Neutrophil (primary cell): ENCODE measurements around the gene DLGAP4.

Experiments used
- H3K27ac ChIP-seq: fragments of 200-600 bp; sonication (generic); 2 replicates; pipeline ENCODE4 v1.5.1; 2016; ENCODE audit warnings: mild to moderate bottlenecking, moderate library complexity
- H3K27me3 ChIP-seq: fragments of 200-600 bp; sonication (generic); 2 replicates; pipeline ENCODE4 v1.6.0; 2016; ENCODE audit warnings: mild to moderate bottlenecking
- H3K36me3 ChIP-seq: fragments of 200-600 bp; sonication (generic); 2 replicates; pipeline ENCODE4 v1.5.1; 2017
- H3K4me1 ChIP-seq, 2 experiments: fragments of 200-600 bp in 1 of 2; sonication (generic) in 1 of 2; 1 replicate in 1 of 2; 2 replicates in 1 of 2; pipeline versions ENCODE4 v1.5.1 to v1.6.1; 2013 to 2016; ENCODE audit warnings: low read depth in 1 of 2, low read length in 1 of 2, mild to moderate bottlenecking in 1 of 2, moderate library complexity in 1 of 2; ENCODE audit not compliant: control insufficient read depth in 1 of 2, insufficient read depth in 1 of 2
- H3K4me3 ChIP-seq, 2 experiments: fragments of 200-600 bp in 1 of 2; sonication (generic) in 1 of 2; 1 replicate in 1 of 2; 2 replicates in 1 of 2; pipeline ENCODE4 v1.5.1; 2013 to 2016; ENCODE audit warnings: low read depth in 1 of 2, low read length in 1 of 2, mild to moderate bottlenecking in 1 of 2, moderate library complexity in 1 of 2
- H3K9me3 ChIP-seq: fragments of 200-600 bp; sonication (generic); 2 replicates; pipeline ENCODE4 v1.5.1; 2016
- TF ChIP-seq, protein P1 (sequence below): fragments of 200-600 bp; sonication (generic); IDR thresholded peaks from 2 replicates; pipeline ENCODE4 v1.5.1; 2016; ENCODE audit warnings: antibody characterized with exemption

The DLGAP4 gene

DNA sequence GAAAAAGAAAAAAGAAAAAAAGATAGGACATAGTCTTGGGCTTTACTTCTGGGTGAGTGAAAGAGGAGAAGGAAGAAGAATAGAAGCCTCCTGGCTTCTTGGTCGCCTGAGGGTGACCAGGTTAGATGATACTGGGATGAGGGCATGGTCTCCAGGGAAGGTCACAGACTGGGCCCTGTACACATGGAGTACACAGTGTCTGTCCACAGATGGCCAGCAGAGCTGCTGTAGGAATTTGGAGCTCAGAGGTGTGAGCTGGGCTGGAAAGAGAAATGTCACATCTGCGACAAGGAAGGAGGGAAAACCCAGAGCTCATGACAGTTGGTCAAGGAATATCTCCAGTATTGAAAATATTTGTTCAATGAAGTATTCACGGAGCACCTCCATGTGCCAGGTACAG lies 56.1 kb downstream of the DLGAP4 start:
- no peaks in the 10 kb centered on the region for H3K9me3 ChIP-seq
- H3K4me3 ChIP-seq = no peak overlapping the region
- no peaks in the 10 kb centered on the region for H3K36me3 ChIP-seq
- TF ChIP-seq, protein P1, sequence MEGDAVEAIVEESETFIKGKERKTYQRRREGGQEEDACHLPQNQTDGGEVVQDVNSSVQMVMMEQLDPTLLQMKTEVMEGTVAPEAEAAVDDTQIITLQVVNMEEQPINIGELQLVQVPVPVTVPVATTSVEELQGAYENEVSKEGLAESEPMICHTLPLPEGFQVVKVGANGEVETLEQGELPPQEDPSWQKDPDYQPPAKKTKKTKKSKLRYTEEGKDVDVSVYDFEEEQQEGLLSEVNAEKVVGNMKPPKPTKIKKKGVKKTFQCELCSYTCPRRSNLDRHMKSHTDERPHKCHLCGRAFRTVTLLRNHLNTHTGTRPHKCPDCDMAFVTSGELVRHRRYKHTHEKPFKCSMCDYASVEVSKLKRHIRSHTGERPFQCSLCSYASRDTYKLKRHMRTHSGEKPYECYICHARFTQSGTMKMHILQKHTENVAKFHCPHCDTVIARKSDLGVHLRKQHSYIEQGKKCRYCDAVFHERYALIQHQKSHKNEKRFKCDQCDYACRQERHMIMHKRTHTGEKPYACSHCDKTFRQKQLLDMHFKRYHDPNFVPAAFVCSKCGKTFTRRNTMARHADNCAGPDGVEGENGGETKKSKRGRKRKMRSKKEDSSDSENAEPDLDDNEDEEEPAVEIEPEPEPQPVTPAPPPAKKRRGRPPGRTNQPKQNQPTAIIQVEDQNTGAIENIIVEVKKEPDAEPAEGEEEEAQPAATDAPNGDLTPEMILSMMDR = no peak
- H3K27me3 ChIP-seq = peaks cover 6% of the 10 kb centered on the region
- no peaks in the 10 kb centered on the region for H3K4me1 ChIP-seq
- H3K27ac ChIP-seq = no peak overlapping the region

DNA sequence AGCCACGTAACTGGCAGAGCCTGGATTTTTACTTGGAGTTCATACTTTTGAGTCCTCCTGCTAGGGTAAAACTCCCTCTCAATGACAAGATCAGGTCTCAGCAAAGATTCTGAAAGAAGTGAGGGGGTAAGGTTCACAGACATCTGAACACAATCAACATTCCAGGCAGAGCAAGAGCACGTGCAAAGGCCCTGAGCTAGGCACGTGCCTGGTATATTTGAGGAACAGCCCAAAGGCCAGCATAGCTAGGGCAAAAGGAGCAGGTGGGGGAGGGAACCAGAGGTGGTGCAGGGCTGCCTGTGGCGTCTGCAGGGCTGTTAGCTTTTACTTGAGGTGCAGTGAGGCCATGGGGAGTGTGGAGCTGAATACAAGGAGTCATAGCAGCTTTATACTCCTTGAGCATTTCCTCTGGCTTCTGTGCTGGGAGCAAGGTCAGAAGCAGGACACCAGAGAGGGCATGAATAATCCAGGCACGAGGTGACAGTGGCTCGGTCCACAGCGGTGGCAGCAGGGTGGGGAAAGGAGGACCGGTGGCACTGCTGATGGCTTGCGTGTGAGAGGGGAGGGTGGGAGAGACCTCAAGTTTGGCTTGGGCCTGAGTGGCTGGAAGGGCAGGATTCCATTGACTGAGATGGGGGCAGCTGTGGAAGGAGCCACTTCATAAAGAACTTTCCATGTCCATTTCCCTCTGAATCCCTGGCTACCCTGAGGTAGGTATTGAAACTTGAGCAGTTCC lies 57.0 kb downstream of the DLGAP4 start:
- H3K27ac ChIP-seq = no peak overlapping the region
- TF ChIP-seq, protein P1 = no peak
- no peaks in the 10 kb centered on the region for H3K9me3 ChIP-seq
- H3K4me3 ChIP-seq = no peak overlapping the region
- H3K36me3 ChIP-seq = no peaks in the 10 kb centered on the region
- H3K4me1 ChIP-seq = no peaks in the 10 kb centered on the region
- H3K27me3 ChIP-seq = peaks cover 11% of the 10 kb centered on the region

DNA sequence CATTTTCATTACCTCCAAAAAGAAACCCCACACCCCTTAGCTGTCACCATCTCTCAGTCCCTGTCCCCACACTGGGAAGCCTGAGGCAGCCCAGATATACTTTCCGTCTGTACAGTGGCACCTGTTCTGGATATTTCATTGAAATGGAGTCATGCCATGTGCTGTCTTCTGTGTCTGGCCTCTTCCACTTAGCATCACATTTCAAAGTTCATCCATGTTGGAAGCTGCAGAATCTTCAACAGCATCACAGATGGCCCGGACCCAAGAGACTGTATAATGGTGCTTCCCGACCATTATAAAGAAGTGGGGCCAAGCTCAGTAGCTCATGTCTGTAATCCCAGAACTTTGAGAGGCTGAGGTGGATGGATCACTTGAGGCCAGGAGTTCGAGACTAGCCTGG lies 58.4 kb downstream of the DLGAP4 start:
- Histone ChIP-seq H3K27ac (no peak overlapping the region), H3K9me3 (no peaks in the 10 kb centered on the region), H3K4me3 (no peak overlapping the region), H3K36me3 (no peaks in the 10 kb centered on the region), H3K4me1 (no peaks in the 10 kb centered on the region), H3K27me3 (peaks cover 11% of the 10 kb centered on the region)
- TF ChIP-seq, protein P1 = no peak

DNA sequence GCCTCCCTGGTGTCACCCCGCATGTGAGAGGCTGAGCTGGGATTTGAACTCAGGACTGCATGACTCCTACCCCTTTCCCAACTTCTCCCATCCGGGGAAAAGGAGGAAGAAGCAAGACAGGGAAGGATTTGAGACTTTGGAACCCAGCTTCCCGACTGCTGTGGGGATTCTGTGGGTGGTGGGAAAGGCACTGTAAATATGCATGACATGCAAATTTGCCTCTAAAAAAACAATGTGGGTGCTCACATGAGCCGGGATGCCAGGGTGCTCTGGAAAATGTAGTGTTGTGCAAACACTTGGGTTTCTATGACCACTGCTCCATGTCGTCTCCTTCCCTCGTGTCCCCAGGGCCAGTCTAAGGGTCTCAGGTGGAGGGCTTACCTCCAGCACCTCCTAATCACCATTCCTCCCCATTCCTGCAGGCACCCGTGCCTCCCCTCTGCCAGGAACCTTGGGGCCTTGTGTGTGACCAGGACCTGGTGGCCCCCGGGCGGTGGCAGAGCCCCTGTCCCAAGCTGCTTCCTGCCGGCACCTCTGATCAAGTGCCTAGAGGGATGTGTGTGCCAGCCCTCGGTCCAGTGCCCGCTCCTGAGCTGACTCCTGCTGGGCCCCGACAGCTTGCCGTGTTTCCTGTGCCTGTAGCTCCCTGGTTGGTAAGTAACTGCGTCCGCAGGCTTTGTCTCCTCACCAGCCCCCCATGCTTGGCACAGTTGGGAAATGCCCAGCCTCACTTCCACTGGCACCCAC lies 60.7 kb downstream of the DLGAP4 start:
- Histone ChIP-seq H3K4me3 (no peak overlapping the region), H3K9me3 (no peaks in the 10 kb centered on the region), H3K27me3 (peaks cover 11% of the 10 kb centered on the region), H3K36me3 (no peaks in the 10 kb centered on the region), H3K27ac (no peak overlapping the region), H3K4me1 (no peaks in the 10 kb centered on the region)
- TF ChIP-seq, protein P1 = no peak

DNA sequence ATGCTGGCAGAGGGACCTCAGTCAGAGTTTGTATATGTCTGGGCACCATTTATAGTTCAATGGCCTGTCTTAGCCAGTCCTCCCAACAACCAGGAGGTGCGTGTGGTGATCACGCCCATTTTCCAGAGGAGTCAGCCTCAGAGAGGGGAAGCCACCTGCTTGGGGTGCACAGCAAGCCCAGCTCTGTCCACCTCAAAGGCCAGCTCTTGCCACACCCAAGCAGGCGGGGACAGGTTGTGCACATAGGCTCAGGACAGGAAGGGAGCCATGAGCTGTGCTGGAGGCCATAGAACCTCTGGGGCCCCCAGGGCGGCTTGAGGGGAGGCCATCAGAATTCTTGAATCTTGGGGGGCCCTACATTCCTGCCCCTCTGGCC lies 61.2 kb downstream of the DLGAP4 start:
- H3K4me3 ChIP-seq = no peak overlapping the region
- peaks cover 17% of the 10 kb centered on the region for H3K27me3 ChIP-seq
- H3K9me3 ChIP-seq = no peaks in the 10 kb centered on the region
- H3K36me3 ChIP-seq = no peaks in the 10 kb centered on the region
- no peaks in the 10 kb centered on the region for H3K4me1 ChIP-seq
- no peak overlapping the region for H3K27ac ChIP-seq
- TF ChIP-seq, protein P1 = no peak
